Activated CD8-positive, alpha-beta memory T cell treated with anti-CD3 and anti-CD28 coated beads, Interleukin-2, amount 50 U/mL, for 24 hours (primary cell): ENCODE measurements around the gene CHD5.

Experiments used
- DNase-seq: peaks from one replicate; pipeline ENCODE4 v3.0.0-alpha.2; 2020; ENCODE audit errors: extremely low read depth

The CHD5 gene

GRCh38 chr1:6174621-6175410, 5.3 kb downstream of the CHD5 start:
- no peak for DNase-seq

GRCh38 chr1:6172549-6172948, 7.6 kb downstream of the CHD5 start:
- DNase-seq, result no peak

GRCh38 chr1:6171548-6172124, 8.5 kb downstream of the CHD5 start:
- DNase-seq, result no peak

- no peak for DNase-seq
These were observed 9.3 kb downstream of the CHD5 start for GRCh38 chr1:6170742-6171201.

GRCh38 chr1:6170116-6170741, 9.9 kb downstream of the CHD5 start:
- DNase-seq, result no peak

GRCh38 chr1:6168947-6169586, 11.1 kb downstream of the CHD5 start:
- DNase-seq, result no peak

- DNase-seq, result no peak
These were observed 12.5 kb downstream of the CHD5 start for GRCh38 chr1:6167391-6168303.

GRCh38 chr1:6166655-6167390, 13.3 kb downstream of the CHD5 start:
- DNase-seq, result no peak

- no peak for DNase-seq
These were observed 13.9 kb downstream of the CHD5 start for GRCh38 chr1:6166221-6166620.

- no peak for DNase-seq
These were observed 14.6 kb downstream of the CHD5 start for GRCh38 chr1:6165441-6165985.

- DNase-seq, result no peak
These were observed 15.1 kb downstream of the CHD5 start for GRCh38 chr1:6165027-6165426.

- no peak for DNase-seq
These were observed 16.0 kb downstream of the CHD5 start for GRCh38 chr1:6163973-6164617.

GRCh38 chr1:6163191-6163972, 16.7 kb downstream of the CHD5 start:
- no peak for DNase-seq

GRCh38 chr1:6162773-6163172, 17.3 kb downstream of the CHD5 start:
- DNase-seq, result no peak

- DNase-seq, result no peak
These were observed 17.8 kb downstream of the CHD5 start for GRCh38 chr1:6162341-6162740.

- no peak for DNase-seq
These were observed 21.9 kb downstream of the CHD5 start for GRCh38 chr1:6158181-6158580.

- DNase-seq, result peak; percentile 10
These were observed 22.5 kb downstream of the CHD5 start for GRCh38 chr1:6157528-6158174.

GRCh38 chr1:6157132-6157527, 23.0 kb downstream of the CHD5 start:
- DNase-seq, result no peak
